Cortex of kidney (tissue), 1 donor: ENCODE results near the gene RELT.
"Not testable (repeated sequence)": the region's sequence is repeated elsewhere in the genome, so short reads cannot be mapped to it uniquely, and the experiment has no call there.

Source experiments
- DNase-seq: peaks from one replicate; lab custom pipeline; 2025; lab: John Stamatoyannopoulos, UW

Gene RELT

GRCh38 chr11:73436859-73437258, 60.7 kb downstream of the RELT start:
- DNase-seq, result not testable (repeated sequence)

GRCh38 chr11:73439002-73439843, 63.0 kb downstream of the RELT start:
- no peak for DNase-seq

GRCh38 chr11:73445980-73446379, 69.8 kb downstream of the RELT start:
- DNase-seq, result no peak

- no peak for DNase-seq
Measured at GRCh38 chr11:73446766-73447165, 70.6 kb downstream of the RELT start.
